NOMO-1 (cell line): Measurements from ENCODE around the gene SYNE1.
"Not testable (repeated sequence)": the region's sequence is repeated elsewhere in the genome, so short reads cannot be mapped to it uniquely, and the experiment has no call there.

ENCODE experiments used
- DNase-seq, 2 experiments: peaks; one replicate each; lab custom pipeline; 2025; ENCODE audit not compliant: unreplicated experiment in 2 of 2; lab: John Stamatoyannopoulos, UW

SYNE1 gene

GRCh38 chr6:152154559-152155356 is 482.4 kb downstream of the SYNE1 start:
- no peak for DNase-seq

- DNase-seq: no peak
These were observed 485.2 kb downstream of the SYNE1 start for GRCh38 chr6:152151920-152152319.

- no peak for DNase-seq
These were observed 487.0 kb downstream of the SYNE1 start for GRCh38 chr6:152150196-152150595.

- no peak for DNase-seq
These were observed 488.8 kb downstream of the SYNE1 start for GRCh38 chr6:152148412-152148811.

GRCh38 chr6:152147269-152147668 is 489.9 kb downstream of the SYNE1 start:
- DNase-seq: no peak

GRCh38 chr6:152146385-152146784 is 490.8 kb downstream of the SYNE1 start:
- no peak for DNase-seq

GRCh38 chr6:152143359-152143758 is 493.8 kb downstream of the SYNE1 start:
- no peak for DNase-seq

GRCh38 chr6:152142105-152142504 is 495.1 kb downstream of the SYNE1 start:
- DNase-seq: no peak

- not testable (repeated sequence) for DNase-seq
These were observed 498.8 kb downstream of the SYNE1 start for GRCh38 chr6:152138344-152138743.

- DNase-seq: no peak
These were observed 500.7 kb downstream of the SYNE1 start for GRCh38 chr6:152136449-152136825.

GRCh38 chr6:152135755-152136448 is 501.3 kb downstream of the SYNE1 start:
- DNase-seq: no peak

GRCh38 chr6:152130441-152130840 is 506.7 kb downstream of the SYNE1 start:
- DNase-seq: no peak

- no peak for DNase-seq
These were observed 507.4 kb downstream of the SYNE1 start for GRCh38 chr6:152129691-152130151.

GRCh38 chr6:152127432-152128165 is 509.6 kb downstream of the SYNE1 start:
- DNase-seq: no peak

GRCh38 chr6:152124429-152125074 is 512.6 kb downstream of the SYNE1 start:
- DNase-seq: peak in 1 of 2 experiments; percentile 1

- DNase-seq: no peak
These were observed 514.1 kb downstream of the SYNE1 start for GRCh38 chr6:152123076-152123475.

- no peak for DNase-seq
These were observed 514.7 kb downstream of the SYNE1 start for GRCh38 chr6:152122434-152122833.

- no peak for DNase-seq
These were observed 515.3 kb downstream of the SYNE1 start for GRCh38 chr6:152121910-152122309.

GRCh38 chr6:152119831-152120230 is 517.3 kb downstream of the SYNE1 start:
- no peak for DNase-seq

- DNase-seq: no peak
These were observed 518.5 kb downstream of the SYNE1 start for GRCh38 chr6:152118678-152119077.

- no peak for DNase-seq
These were observed 518.9 kb downstream of the SYNE1 start for GRCh38 chr6:152118224-152118623.
